ENCODE measurements around the gene SGMS2. TPM values are rescaled to one million over a fixed set of nuclear protein-coding genes. Genes with fewer than 3 reads are reported as not detected.
A peak's percentile ranks its signal among the peaks of the same experiment; 100 is the strongest.

The SGMS2 gene
- total RNA-seq, 2 experiments from 2014 or later = not detected

DNA sequence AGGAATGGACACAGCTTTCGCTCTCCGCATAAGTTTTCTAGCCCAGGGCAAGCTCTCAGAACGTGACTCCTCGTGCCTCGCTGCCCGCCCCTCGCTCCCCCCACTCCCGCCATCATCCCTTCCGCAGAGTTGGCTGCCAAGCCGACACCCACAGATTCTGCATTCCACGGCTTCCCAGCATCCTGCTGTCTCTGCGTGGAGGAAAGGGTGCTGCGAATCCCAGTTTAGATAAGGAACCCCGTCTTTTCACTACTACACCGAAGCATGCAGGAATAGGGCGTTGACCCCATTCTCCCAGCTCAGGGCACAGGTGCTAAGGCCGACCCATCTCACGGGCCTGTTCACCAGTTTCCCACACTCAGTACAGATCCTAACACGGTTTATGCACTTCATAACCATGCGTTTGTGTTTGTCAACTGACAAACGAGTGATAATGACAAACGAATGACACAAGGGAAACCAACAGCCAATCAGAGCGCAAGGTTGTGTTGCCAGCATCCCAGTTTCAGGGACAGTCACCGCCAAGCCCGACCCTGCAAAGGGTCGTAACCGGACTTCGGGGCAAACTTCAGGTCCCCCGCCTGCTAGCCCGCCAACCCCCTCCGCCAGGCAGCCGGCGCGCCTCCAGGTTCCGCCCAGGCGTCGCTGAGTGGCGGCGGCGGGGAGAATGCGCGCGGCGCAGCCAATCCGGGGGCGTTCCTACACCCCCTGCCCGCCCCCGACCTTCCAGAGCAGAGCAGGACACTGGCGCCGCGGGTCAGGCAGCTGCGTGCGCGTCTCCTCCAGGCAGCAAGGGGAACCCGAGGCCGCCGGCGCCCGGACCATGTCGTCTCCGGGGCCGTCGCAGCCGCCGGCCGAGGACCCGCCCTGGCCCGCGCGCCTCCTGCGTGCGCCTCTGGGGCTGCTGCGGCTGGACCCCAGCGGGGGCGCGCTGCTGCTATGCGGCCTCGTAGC, 106.4 kb downstream of the SGMS2 start, which contains the start of gene CYP2U1:
Gene CYP2U1, plus strand, starts transcription at position 729 of the 954 bp plus-strand sequence. Its CDS starts 95 bp downstream, at position 824.
- Mint-ChIP-seq H3K27ac (peak within 1 kb of the TSS; percentile 79), H3K36me3 (ENCODE audit: low read depth) (peaks cover 2% of the 10 kb centered on the region), H3K27me3 (ENCODE audit: low read depth) (peaks cover 10% of the 10 kb centered on the region), H3K4me3 (peak within 1 kb of the TSS; percentile 84), H3K4me1 (ENCODE audit: low read depth) (peaks cover 20% of the 10 kb centered on the region), H3K9me3 (ENCODE audit: insufficient read depth) (no peaks in the 10 kb centered on the region)
- ATAC-seq (peak; percentile 98), DNase-seq (peak; percentile 84)
- ChIA-PET CTCF (interaction anchor here (0.7 to 1.1 kb wide), 3 partner anchors 17 to 587 kb away, joined by 3 to 4 read pairs (median 3); no protein-coding TSS in a partner anchor), POLR2A (interaction anchor here (0.7 kb wide), 1 partner anchor 725 kb away, joined by 3 read pairs; no protein-coding TSS in a partner anchor)

DNA sequence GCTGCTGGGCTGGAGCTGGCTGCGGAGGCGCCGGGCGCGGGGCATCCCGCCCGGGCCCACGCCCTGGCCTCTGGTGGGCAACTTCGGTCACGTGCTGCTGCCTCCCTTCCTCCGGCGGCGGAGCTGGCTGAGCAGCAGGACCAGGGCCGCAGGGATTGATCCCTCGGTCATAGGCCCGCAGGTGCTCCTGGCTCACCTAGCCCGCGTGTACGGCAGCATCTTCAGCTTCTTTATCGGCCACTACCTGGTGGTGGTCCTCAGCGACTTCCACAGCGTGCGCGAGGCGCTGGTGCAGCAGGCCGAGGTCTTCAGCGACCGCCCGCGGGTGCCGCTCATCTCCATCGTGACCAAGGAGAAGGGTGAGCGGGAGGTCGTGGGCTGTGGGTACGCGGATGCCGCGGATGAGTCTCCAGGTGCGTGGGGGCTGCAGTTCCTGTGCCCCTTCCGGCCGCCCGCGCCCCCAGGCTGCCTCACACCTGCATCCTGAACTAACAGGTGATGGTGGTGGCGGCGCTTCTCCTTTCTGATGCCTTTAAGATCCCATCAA, 107.1 kb downstream of the SGMS2 start:
- H3K36me3 Mint-ChIP-seq (ENCODE audit: low read depth) = peaks cover 6% of the 10 kb centered on the region
- H3K9me3 Mint-ChIP-seq (ENCODE audit: insufficient read depth) = no peaks in the 10 kb centered on the region
- DNase-seq = peak; percentile 38
- POLR2A ChIA-PET = no interaction called here
- peak overlapping the region; percentile 67 for H3K27ac Mint-ChIP-seq
- peak; percentile 18 for ATAC-seq
- H3K27me3 Mint-ChIP-seq (ENCODE audit: low read depth) = peaks cover 10% of the 10 kb centered on the region
- CTCF ChIA-PET = interaction anchor here (0.8 kb wide), 1 partner anchor 87 kb away, joined by 4 read pairs; no protein-coding TSS in a partner anchor
- H3K4me3 Mint-ChIP-seq = peak overlapping the region; percentile 79
- H3K4me1 Mint-ChIP-seq (ENCODE audit: low read depth) = peaks cover 22% of the 10 kb centered on the region

DNA sequence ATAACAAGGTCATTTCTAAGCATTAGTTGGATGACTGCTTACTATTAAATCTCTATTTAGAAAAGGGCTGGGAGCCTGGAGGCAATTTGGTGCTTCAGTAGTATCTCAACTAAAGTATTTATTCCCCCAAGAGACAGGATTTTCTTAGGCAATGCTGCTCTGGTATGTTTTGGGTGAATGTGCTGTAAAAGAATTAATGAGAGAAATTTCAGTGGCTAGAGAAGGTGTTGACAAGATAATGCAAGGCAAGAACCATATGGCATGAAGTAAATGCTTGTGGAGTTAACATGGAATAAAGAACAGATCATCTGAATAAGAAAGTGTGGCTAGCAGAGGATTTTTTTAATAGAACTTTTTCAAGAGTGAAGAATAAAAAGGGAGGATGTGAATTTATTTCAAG, 110.5 kb downstream of the SGMS2 start:
- Mint-ChIP-seq H3K27me3 (ENCODE audit: low read depth) (peaks cover 8% of the 10 kb centered on the region), H3K9me3 (ENCODE audit: insufficient read depth) (no peaks in the 10 kb centered on the region), H3K4me1 (ENCODE audit: low read depth) (peaks cover 27% of the 10 kb centered on the region), H3K36me3 (ENCODE audit: low read depth) (peaks cover 10% of the 10 kb centered on the region), H3K27ac (no peak overlapping the region), H3K4me3 (no peak overlapping the region)
- POLR2A ChIA-PET = no interaction called here
- DNase-seq (no peak), ATAC-seq (no peak)
- CTCF ChIA-PET = no interaction called here

DNA sequence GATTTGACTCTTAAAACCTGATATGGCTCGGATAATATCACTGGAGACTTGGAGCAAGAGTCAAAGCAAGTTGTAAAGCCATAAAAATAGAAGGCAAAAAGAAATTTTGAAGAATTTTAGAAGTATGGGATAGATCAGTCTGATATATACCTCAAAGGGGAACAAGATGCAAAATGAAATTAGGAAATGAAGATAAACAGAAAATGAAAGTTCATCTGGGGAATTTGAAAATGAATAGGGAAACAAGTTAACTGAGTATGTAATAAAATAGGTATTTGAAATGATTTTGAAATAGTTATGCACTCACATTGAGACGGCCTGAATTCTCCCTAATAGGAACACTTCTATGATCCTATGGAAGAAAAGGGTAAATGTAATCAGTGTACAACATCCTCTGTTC, 112.3 kb downstream of the SGMS2 start:
- no peaks in the 10 kb centered on the region for H3K9me3 Mint-ChIP-seq (ENCODE audit: insufficient read depth)
- CTCF ChIA-PET = no interaction called here
- POLR2A ChIA-PET = no interaction called here
- H3K27me3 Mint-ChIP-seq (ENCODE audit: low read depth) = peaks cover 2% of the 10 kb centered on the region
- H3K4me1 Mint-ChIP-seq (ENCODE audit: low read depth) = peaks cover 19% of the 10 kb centered on the region
- ATAC-seq (no peak), DNase-seq (no peak)
- no peak overlapping the region for H3K27ac Mint-ChIP-seq
- H3K36me3 Mint-ChIP-seq (ENCODE audit: low read depth) = peaks cover 10% of the 10 kb centered on the region
- peak overlapping the region; percentile 7 for H3K4me3 Mint-ChIP-seq

DNA sequence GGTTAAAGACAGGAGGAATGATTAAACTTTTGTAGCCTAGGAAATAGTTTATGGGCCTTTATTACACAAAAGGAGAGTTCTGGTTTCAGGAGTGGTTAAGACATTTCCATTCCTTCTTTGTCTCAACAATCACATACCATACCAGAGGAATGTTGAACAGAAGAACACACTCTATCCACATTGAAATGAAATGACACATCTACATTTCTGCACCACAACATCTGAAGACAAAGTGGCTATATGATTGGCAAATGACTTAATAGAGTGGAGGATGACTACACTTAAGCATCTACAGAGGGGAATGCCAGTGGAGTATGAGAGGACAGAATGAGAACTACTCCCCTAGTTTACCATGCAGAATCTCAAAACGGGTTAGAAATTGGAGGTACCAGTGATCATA, 114.6 kb downstream of the SGMS2 start:
- Mint-ChIP-seq H3K36me3 (ENCODE audit: low read depth) (peaks cover 10% of the 10 kb centered on the region), H3K9me3 (ENCODE audit: insufficient read depth) (no peaks in the 10 kb centered on the region), H3K27me3 (ENCODE audit: low read depth) (no peaks in the 10 kb centered on the region), H3K27ac (no peak overlapping the region), H3K4me3 (no peak overlapping the region), H3K4me1 (ENCODE audit: low read depth) (peaks cover 7% of the 10 kb centered on the region)
- CTCF ChIA-PET = no interaction called here
- DNase-seq (no peak), ATAC-seq (no peak)
- POLR2A ChIA-PET = no interaction called here

- Mint-ChIP-seq H3K27me3 (ENCODE audit: low read depth) (no peaks in the 10 kb centered on the region), H3K36me3 (ENCODE audit: low read depth) (peaks cover 8% of the 10 kb centered on the region), H3K4me3 (no peak overlapping the region), H3K27ac (no peak overlapping the region), H3K4me1 (ENCODE audit: low read depth) (no peaks in the 10 kb centered on the region), H3K9me3 (ENCODE audit: insufficient read depth) (no peaks in the 10 kb centered on the region)
- CTCF ChIA-PET = no interaction called here
- POLR2A ChIA-PET = no interaction called here
- DNase-seq (no peak), ATAC-seq (no peak)
Measured at GRCh38 chr4:107945809-107946208, 121.1 kb downstream of the SGMS2 start.

DNA sequence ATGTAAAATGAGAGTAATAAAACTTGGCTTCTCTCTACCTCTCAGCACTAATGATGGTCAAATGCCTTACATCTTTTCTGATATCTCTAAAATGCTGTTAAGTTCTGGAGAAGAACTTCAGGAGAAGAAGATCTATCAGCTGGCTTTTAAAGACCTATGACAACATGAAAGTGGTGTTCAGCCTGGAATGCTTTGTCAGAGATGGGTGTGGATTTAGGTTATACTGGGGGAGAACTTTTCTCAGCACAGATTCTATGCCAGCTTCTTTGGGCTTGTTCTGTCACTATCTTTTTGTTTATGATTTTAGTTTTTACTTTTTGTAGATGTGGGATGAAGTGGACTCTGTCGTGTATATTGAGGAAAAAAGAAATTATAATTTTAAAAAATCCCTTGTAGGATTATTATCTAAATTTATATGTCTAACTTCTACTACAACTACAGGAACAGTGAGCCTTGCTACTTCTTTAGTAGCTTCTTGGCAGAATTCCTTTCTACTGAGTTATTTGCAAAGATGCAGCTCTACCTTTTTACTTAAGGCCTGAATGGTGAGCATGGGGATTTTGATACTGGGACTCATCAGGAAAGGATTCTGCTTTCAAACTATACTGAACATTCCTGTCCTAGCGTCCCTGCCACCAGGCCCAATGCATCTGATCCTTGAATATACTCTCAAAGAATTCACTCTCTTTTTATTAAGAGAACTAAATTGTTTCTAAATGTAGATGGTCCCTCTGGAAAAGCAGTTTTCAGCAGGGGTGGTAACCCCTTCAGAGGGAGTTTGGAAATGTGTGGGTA, 126.2 kb downstream of the SGMS2 start:
- Mint-ChIP-seq H3K27me3 (ENCODE audit: low read depth) (no peaks in the 10 kb centered on the region), H3K27ac (no peak overlapping the region), H3K9me3 (ENCODE audit: insufficient read depth) (peaks cover 1% of the 10 kb centered on the region), H3K4me1 (ENCODE audit: low read depth) (no peaks in the 10 kb centered on the region), H3K36me3 (ENCODE audit: low read depth) (peaks cover 8% of the 10 kb centered on the region), H3K4me3 (no peak overlapping the region)
- ChIA-PET CTCF (no interaction called here), POLR2A (no interaction called here)
- ATAC-seq = no peak
- no peak for DNase-seq

DNA sequence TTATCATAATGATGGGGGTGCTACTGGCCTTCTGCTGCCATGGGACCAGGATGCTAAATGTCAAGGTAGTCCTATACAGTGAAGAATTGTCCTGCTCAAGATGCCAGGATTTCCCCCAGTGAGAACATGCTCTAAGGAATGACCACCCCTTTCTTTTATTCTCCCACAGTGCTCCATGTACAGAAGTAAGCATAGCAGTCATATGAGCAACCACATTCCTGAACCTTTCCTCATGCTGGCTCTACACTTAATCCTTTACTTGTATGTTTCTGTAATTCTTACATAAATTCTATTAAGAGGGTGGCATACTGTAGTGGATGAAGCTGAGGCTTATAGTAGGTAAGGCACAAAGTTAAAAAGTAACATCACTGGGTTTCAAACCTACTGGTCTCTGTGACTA, 126.8 kb downstream of the SGMS2 start:
- Mint-ChIP-seq H3K4me1 (ENCODE audit: low read depth) (no peaks in the 10 kb centered on the region), H3K27me3 (ENCODE audit: low read depth) (no peaks in the 10 kb centered on the region), H3K27ac (no peak overlapping the region), H3K36me3 (ENCODE audit: low read depth) (peaks cover 8% of the 10 kb centered on the region), H3K9me3 (ENCODE audit: insufficient read depth) (peaks cover 7% of the 10 kb centered on the region), H3K4me3 (no peak overlapping the region)
- ATAC-seq (no peak), DNase-seq (no peak)
- ChIA-PET POLR2A (no interaction called here), CTCF (no interaction called here)

GRCh38 chr4:107956011-107956410, 131.3 kb downstream of the SGMS2 start:
- POLR2A ChIA-PET = no interaction called here
- no peak overlapping the region for H3K4me3 Mint-ChIP-seq

More at GRCh38 chr4:107956011-107956410, 131.3 kb downstream of the SGMS2 start:
- no peak overlapping the region for H3K27ac Mint-ChIP-seq
- DNase-seq = no peak
- CTCF ChIA-PET = no interaction called here
- no peaks in the 10 kb centered on the region for H3K36me3 Mint-ChIP-seq (ENCODE audit: low read depth)
- H3K9me3 Mint-ChIP-seq (ENCODE audit: insufficient read depth) = peaks cover 8% of the 10 kb centered on the region
- no peak for ATAC-seq
- H3K27me3 Mint-ChIP-seq (ENCODE audit: low read depth) = peaks cover 3% of the 10 kb centered on the region
- no peaks in the 10 kb centered on the region for H3K4me1 Mint-ChIP-seq (ENCODE audit: low read depth)

Other genes with a start within 250 kb of the SGMS2 start
- 10 to 100 TPM; 20.5 to 20.8 TPM for gene PAPSS1, start 104.7 kb upstream of the SGMS2 start, total RNA-seq
- gene CYP2U1, start 106.6 kb downstream of the SGMS2 start, total RNA-seq = 1 to 10 TPM; 2.9 to 3.3 TPM
- 10 to 100 TPM; 52.8 to 53.7 TPM for gene HADH, start 165.0 kb downstream of the SGMS2 start, total RNA-seq

All from activated CD8-positive, alpha-beta T cell treated with anti-CD3 and anti-CD28 coated beads, Interleukin-2, amount 10 ng/mL, durations not matched to agents 7 days and 5 days (primary cell).